ENCODE data around the gene TNS3. TPM values are rescaled to one million over a fixed set of nuclear protein-coding genes. Genes with fewer than 3 reads are reported as not detected.

The TNS3 gene
- polyA plus RNA-seq, 3 donors = 5.2 to 30.3 (median 7.9) TPM

DNA sequence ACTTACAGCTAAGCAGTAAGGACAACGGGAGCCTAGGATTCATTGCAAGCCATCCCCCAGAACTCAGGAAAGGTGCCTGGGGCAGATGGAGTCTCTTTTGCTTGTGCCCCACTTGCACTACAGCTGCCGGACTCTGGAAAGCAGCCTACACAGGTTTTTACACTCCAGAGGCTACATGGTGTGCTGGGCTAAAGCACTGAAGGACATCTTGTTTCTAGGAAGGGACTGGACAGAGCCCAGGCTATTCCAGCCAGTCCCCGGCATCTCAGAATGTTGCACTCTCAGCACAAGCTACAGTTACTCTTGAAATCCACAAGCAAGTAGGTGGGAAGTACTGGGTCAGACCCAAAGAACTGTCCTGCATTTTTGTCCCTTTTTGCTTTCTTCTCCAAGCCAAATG lies 333.1 kb downstream of the TNS3 start:
- no peak for DNase-seq
- no peak overlapping the region for H3K9ac ChIP-seq (ENCODE audit: insufficient read depth, low read length, poor library complexity, severe bottlenecking)
- TF ChIP-seq CTCF (IDR thresholded peaks at IDR 0.05) = no peak
- H3K27me3 ChIP-seq (ENCODE audit: control insufficient read depth in 2 of 2, insufficient read depth in 2 of 2, low read length in 2 of 2) = no peaks in the 10 kb centered on the region
- no peak overlapping the region for H2AFZ ChIP-seq (ENCODE audit: insufficient read depth, low read depth, low read length, poor library complexity, severe bottlenecking)
- Mint-ChIP-seq H3K27ac (no peak overlapping the region), H3K36me3 (no peaks in the 10 kb centered on the region), H3K4me1 (peaks cover 11% of the 10 kb centered on the region), H3K4me3 (no peak overlapping the region), H3K27me3 (ENCODE audit: low read depth in 3 of 3) (peaks cover 5 to 12% (median 7%) of the 10 kb centered on the region in 3 donors), H3K9me3 (peaks cover 0 to 3% (median 0%) of the 10 kb centered on the region in 7 donors)
- H3K36me3 ChIP-seq (replicated peaks in 1 of 2; ENCODE audit: control insufficient read depth in 1 of 2, insufficient read depth in 2 of 2, low read length in 2 of 2) = no peaks in the 10 kb centered on the region
- H3K4me2 ChIP-seq (replicated peaks; ENCODE audit: extremely low read depth, low read length, poor library complexity, severe bottlenecking) = no peak overlapping the region
- no peaks in the 10 kb centered on the region for H4K20me1 ChIP-seq (ENCODE audit: insufficient read depth, low read length)
- H3K4me3 ChIP-seq (replicated peaks in 1 of 3; ENCODE audit: low read depth in 2 of 3, low read length in 3 of 3) = no peak overlapping the region
- intact Hi-C loops (cut with micrococcal nuclease) = no loop called here
- H3K79me2 ChIP-seq (ENCODE audit: insufficient read depth, low read length) = no peaks in the 10 kb centered on the region
- 88% methylated on average over 2 of the region's 3 CpGs for WGBS (ENCODE audit: insufficient coverage)
- no peak overlapping the region for H3K27ac ChIP-seq (ENCODE audit: low read depth in 1 of 2, low read length in 2 of 2)
- no peaks in the 10 kb centered on the region for H3K9me3 ChIP-seq (replicated peaks in 1 of 2; ENCODE audit: control insufficient read depth in 1 of 2, insufficient read depth in 1 of 2, low read length in 2 of 2)
- H3K4me1 ChIP-seq (ENCODE audit: control insufficient read depth in 1 of 2, insufficient read depth in 2 of 2, low read length in 2 of 2) = peaks cover 4 to 5% of the 10 kb centered on the region in 2 donors

- no peak overlapping the region for H3K4me2 ChIP-seq (replicated peaks; ENCODE audit: extremely low read depth, low read length, poor library complexity, severe bottlenecking)
- no peaks in the 10 kb centered on the region for H3K36me3 ChIP-seq (replicated peaks in 1 of 2; ENCODE audit: control insufficient read depth in 1 of 2, insufficient read depth in 2 of 2, low read length in 2 of 2)
- no peak overlapping the region for H3K4me3 Mint-ChIP-seq
- H3K27me3 Mint-ChIP-seq (ENCODE audit: low read depth in 3 of 3) = peaks cover 2 to 6% (median 3%) of the 10 kb centered on the region in 3 donors
- H3K4me1 ChIP-seq (ENCODE audit: control insufficient read depth in 1 of 2, insufficient read depth in 2 of 2, low read length in 2 of 2) = no peaks in the 10 kb centered on the region
- H3K9ac ChIP-seq (ENCODE audit: insufficient read depth, low read length, poor library complexity, severe bottlenecking) = no peak overlapping the region
- no peak overlapping the region for H3K27ac Mint-ChIP-seq
- WGBS (ENCODE audit: insufficient coverage) = 53% methylated on average over 5 of the region's 5 CpGs
- DNase-seq = no peak
- peaks cover 4% of the 10 kb centered on the region for H3K4me1 Mint-ChIP-seq
- no peak overlapping the region for H3K4me3 ChIP-seq (replicated peaks in 1 of 3; ENCODE audit: low read depth in 2 of 3, low read length in 3 of 3)
- H2AFZ ChIP-seq (ENCODE audit: insufficient read depth, low read depth, low read length, poor library complexity, severe bottlenecking) = no peak overlapping the region
- TF ChIP-seq CTCF (IDR thresholded peaks at IDR 0.05) = no peak
- no peaks in the 10 kb centered on the region for H3K79me2 ChIP-seq (ENCODE audit: insufficient read depth, low read length)
- intact Hi-C loops (cut with micrococcal nuclease) = no loop called here
- H3K36me3 Mint-ChIP-seq = no peaks in the 10 kb centered on the region
- peaks cover 0 to 2% (median 0%) of the 10 kb centered on the region in 7 donors for H3K9me3 Mint-ChIP-seq
- H3K27ac ChIP-seq (ENCODE audit: low read depth in 1 of 2, low read length in 2 of 2) = no peak overlapping the region
- H4K20me1 ChIP-seq (ENCODE audit: insufficient read depth, low read length) = no peaks in the 10 kb centered on the region
- no peaks in the 10 kb centered on the region for H3K9me3 ChIP-seq (replicated peaks in 1 of 2; ENCODE audit: control insufficient read depth in 1 of 2, insufficient read depth in 1 of 2, low read length in 2 of 2)
- no peaks in the 10 kb centered on the region for H3K27me3 ChIP-seq (ENCODE audit: control insufficient read depth in 2 of 2, insufficient read depth in 2 of 2, low read length in 2 of 2)
These were observed 334.8 kb downstream of the TNS3 start for GRCh38 chr7:47247132-47247531.

All from CD14-positive monocyte (primary cell).